Fibroblast of skin of left quadriceps (primary cell): ENCODE results near the gene CXorf58.

Source experiments
- DNase-seq, 2 experiments: peaks; one replicate each; pipeline ENCODE4 v3.0.0-alpha.2; 2013; ENCODE audit warnings: low read depth in 2 of 2

CXorf58 gene

GRCh38 chrX:23900220-23900797, 7.5 kb upstream of the CXorf58 start:
- DNase-seq: no peak

- DNase-seq: no peak
Measured at GRCh38 chrX:23901060-23901459, 6.7 kb upstream of the CXorf58 start.

GRCh38 chrX:23901805-23902204, 6.0 kb upstream of the CXorf58 start:
- DNase-seq: peak; percentile 35 to 42

- peak; percentile 31 to 37 for DNase-seq
Measured at GRCh38 chrX:23902419-23902818, 5.4 kb upstream of the CXorf58 start.

GRCh38 chrX:23904096-23904495, 3.7 kb upstream of the CXorf58 start:
- no peak for DNase-seq

GRCh38 chrX:23907111-23907497, 702 bp upstream of the CXorf58 start:
- no peak for DNase-seq

DNA sequence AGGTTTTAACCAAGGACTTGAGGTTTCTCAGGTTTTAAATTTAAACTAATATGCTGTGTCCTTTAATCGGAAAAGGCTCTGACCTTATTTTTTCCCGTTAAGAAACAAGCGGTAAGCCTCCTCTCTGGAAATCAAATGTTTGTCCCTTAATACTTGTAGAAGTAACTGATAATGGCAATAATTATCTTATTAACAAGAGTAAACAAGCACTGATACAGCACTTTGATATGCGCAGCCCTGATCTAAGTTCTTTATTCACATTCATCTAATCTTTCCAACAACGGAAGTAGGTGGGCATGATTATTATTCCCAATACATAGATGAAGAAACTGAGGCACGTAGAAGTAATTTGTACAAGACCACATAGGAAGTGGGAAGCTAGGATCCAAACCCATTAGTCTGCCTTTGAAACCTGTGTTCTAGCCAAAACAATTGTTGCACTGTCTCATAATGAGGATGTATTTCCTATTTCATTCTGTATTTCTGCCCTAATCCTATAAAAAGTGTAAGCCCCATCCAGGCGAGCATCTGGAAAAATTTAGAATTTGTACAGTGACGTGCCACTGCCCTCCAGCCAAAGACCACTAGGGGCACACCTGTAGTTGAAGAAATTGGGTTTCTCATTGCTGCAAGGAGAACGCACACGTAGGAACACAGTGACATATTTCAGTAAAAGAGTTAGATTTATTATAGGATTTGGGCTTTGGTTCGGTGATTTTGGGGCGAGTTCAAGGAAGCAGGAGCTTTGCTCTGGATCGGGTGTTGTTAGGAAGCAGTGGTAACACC, 606 bp downstream of the CXorf58 start:
- no peak for DNase-seq

DNA sequence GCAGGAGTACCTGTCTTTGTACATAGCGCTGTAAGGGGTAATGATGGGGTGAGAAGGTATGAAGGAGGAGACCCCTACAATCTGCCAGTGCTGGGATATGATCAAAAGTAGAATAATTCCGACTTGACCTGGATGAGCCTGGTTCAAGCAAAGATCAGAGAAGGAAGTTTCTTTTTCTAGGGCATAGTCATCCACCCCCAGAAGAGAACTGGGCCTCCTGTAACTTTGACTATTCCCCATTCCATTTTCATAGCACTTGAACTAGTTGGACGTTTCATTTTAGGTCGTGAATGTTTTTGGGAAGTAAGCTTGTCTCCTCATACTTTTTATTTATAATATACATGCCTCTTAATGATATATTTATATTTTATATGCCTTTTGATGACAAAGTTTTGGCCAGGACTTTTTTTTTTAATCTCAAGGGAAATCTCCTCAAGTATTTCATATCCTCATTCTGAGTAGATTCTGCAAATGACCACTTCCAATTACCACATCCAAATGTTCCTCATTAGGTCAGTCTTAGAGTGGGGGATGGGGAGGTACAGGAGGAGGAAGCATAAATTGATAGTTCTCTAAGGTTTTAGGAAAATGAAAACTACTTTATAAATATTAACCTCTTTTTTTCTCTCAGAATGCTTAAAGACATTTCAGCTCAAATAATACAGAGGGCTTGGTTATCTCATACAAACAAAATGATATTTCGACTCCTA, 3.5 kb downstream of the CXorf58 start:
- DNase-seq: no peak

DNA sequence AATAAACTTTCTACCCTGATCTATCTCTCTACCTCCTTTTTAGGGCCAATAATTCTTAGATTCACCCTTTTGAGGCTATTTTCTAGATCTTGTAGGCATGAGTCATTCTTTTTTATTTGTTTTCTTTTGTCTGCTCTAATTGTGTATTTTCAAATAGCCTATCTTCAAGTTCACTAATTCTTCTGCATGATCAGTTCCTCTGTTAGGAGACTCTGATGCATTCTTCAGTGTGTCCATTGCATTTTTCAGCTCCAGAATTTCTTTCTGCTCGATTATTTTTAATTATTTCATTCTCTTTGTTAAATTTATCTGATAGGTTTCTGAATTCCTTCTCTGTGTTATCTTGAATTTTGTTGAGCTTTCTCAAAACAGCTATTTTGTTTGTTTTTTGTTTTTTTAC, 11.3 kb downstream of the CXorf58 start:
- no peak for DNase-seq

DNA sequence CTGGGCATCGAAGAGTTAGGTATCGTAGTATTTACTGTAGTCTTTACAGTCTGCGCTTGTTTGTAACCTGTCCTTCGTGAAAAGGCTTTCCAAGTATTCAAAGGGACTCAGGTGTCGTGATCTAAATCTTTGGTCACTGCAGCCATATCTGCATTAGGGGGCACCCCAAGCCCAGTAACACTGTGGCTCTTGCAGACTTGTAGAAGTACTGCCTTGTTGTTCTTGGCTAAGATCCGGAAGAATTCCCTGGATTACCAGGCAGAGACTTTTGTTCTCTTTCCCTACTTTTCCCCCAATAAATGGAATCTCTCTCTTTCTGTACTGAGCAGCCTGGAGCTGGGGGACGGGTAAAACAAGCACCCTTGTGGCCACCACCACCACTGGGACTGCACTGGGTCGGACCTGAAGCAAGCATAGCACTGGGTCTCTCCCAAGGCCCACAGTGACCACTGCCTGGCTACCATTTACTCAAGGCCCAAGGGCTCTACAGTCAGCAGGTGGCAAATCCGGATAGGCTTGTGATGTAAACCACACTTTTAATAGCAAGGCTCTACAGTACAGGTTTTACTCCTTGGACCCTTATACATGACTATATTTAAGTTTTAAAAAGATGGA, 12.0 kb downstream of the CXorf58 start:
- no peak for DNase-seq

GRCh38 chrX:23926015-23926414, 18.2 kb downstream of the CXorf58 start:
- no peak for DNase-seq

- DNase-seq: no peak
Measured at GRCh38 chrX:23930894-23931604, 23.2 kb downstream of the CXorf58 start.

DNA sequence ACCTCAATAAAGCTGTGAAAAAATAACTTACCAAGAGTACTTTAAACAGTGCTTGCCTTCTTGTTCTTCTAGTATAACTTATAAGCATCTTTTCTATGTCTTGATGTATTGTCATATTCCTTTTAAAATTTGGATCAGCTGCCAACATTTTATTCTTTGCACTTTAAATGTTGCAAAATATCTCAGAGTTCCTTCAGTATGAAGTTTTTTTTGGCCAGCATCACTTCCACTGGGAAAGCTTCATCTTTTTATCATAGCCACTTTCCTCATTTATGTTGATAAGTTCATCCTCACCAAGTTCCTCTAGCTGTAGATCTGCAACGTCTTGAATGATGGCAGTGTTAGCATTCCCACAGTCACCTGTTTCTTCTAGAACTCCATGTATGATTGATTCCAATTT, 24.2 kb downstream of the CXorf58 start:
- DNase-seq: no peak

DNA sequence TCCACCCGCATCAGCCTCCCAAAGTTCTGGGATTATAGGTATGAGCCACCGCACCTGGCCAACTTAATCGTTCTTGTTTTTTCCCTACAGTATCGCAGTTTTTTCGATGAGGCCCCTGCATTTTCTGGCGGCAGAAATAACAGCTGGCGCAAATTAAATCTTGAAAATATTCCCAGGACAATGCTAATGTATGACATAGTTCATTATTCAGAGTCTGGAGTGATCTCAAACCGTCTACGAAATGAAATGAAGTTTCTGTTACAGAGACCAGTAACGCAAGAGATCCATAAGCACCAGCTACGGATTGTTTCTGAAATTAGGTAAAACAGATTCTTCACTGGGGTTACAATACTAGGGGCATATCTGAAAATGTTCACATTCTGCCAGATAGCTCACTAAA, 27.3 kb downstream of the CXorf58 start:
- DNase-seq: no peak

DNA sequence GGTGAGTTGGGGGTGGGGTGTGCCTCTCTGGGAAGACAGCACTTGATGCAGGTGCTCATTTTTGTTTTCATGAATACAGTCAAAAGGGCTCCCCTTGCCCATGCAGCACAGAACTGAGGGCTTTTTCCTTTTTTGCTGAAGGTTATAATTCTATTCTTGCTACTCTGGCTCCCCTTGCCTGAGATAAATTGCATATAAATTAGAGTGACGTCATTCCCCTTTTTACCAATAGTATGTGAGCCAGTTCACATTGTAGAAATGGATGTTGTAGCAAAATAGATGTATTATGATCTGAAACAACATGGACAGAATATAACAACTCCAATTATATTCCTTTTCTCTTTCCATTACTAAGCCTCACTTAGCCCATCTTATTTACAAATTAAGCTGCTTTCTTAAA, 28.4 kb downstream of the CXorf58 start:
- DNase-seq: no peak

- no peak for DNase-seq
Measured at GRCh38 chrX:23937100-23937499, 29.3 kb downstream of the CXorf58 start.

DNA sequence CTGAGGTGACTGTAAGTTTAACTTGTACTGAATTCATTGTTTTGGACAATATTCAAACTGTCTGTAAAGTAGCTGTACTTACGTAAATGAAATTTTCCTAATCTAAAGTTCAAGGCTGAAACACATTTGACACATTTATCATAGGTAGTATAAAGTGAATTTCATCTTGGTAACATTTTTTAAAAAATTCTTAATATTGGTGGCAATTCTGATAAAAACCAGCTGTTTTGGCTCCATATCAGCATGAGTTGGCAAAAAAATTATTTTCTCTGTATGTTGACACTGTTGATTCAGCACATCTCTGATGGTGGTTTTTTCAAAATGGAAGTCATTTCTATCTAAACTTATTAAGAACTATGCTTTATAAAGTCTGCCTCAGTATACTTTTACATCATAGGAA, 30.9 kb downstream of the CXorf58 start:
- DNase-seq: no peak

GRCh38 chrX:23939203-23939602, 31.4 kb downstream of the CXorf58 start:
- DNase-seq: no peak

DNA sequence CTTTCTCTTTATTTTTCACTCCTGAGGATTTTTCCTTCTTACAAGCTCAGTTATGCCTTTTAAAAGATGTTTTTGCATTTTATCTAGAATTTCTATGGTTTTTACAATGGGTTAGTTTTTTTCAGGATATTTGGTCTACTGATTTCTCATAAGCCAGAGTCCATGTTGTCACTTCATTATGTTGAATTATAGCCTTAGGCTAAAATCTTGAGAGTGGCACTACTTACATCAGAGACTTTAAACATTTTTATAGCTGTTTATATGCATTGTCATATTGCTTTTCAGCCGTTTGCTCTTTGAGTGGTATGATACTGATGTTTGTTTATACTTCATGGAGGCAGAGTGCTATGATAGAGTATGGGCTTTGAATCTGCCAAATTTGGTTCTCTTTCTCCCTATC, 36.4 kb downstream of the CXorf58 start:
- DNase-seq: no peak

GRCh38 chrX:23945206-23945605, 37.4 kb downstream of the CXorf58 start:
- no peak for DNase-seq

DNA sequence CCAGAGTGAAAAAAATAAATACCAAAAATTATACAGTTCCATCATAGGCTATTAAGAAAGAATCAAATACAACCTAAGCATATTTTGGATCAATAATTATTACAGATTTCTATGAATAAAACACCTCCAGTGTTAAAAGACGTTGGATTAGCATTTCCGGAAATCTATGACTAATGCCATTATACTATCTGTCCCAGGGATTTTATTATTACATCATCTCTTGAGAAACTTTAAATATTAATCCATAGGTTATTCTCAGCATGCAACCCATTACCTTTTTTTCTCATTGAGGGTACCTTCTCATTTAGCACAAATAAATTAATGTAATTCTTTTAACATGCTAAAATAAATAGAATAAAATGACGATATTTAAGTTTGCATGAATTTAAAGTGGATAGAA, 44.6 kb downstream of the CXorf58 start:
- DNase-seq: no peak
